HEK293T (cell line): Measurements from ENCODE around the gene YWHAB.

Experiments used
- ELF4 ChIP-seq: fragments of 450-650 bp; IDR thresholded peaks from 2 replicates; pipeline ENCODE4 v1.6.1; 2017; ENCODE audit warnings: antibody characterized with exemption
- TF ChIP-seq, protein P1 (sequence below): fragments of 450-650 bp; IDR thresholded peaks from 2 replicates; pipeline ENCODE4 v1.6.1; 2016

DNA sequence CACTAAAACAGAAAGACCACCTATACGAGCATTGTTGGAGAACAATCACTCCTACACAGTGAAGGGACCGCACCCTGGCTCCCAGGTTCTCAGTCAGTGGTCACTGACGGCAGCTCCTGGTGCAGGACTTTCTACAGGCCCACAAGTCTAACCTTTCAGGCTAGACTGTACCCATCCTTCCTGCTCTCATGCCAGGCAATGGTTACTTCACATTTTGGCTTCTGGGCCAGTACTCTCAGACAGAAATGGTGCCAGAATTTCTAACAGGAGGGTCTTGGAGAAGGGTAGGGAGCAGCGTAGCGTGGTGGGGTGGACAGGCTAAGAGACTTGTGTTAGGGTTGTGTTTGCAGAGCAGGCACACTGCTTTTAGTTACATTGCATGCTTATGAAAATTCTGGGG, 62.6 kb downstream of the YWHAB start:
- no peak for TF ChIP-seq ELF4
- TF ChIP-seq, protein P1, sequence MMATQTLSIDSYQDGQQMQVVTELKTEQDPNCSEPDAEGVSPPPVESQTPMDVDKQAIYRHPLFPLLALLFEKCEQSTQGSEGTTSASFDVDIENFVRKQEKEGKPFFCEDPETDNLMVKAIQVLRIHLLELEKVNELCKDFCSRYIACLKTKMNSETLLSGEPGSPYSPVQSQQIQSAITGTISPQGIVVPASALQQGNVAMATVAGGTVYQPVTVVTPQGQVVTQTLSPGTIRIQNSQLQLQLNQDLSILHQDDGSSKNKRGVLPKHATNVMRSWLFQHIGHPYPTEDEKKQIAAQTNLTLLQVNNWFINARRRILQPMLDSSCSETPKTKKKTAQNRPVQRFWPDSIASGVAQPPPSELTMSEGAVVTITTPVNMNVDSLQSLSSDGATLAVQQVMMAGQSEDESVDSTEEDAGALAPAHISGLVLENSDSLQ: no peak
